DMS114 treated with DMSO at 0.1 percent for 48 hours (cell line): ENCODE data around the gene CHRNA3.
A peak's percentile ranks its signal among the peaks of the same experiment; 100 is the strongest.
"Not testable (repeated sequence)": the region's sequence is repeated elsewhere in the genome, so short reads cannot be mapped to it uniquely, and the experiment has no call there.

Experiments used
- DNase-seq: peaks from one replicate; lab custom pipeline; 2025; ENCODE audit not compliant: unreplicated experiment; lab: John Stamatoyannopoulos, UW

The CHRNA3 gene

GRCh38 chr15:78619022-78619950 lies 1.5 kb downstream of the CHRNA3 start:
- no peak for DNase-seq

GRCh38 chr15:78618490-78618934 lies 2.3 kb downstream of the CHRNA3 start:
- peak; percentile 86 for DNase-seq

- DNase-seq, result no peak
These were observed 2.7 kb downstream of the CHRNA3 start for GRCh38 chr15:78618064-78618463.

GRCh38 chr15:78617516-78617915 lies 3.3 kb downstream of the CHRNA3 start:
- no peak for DNase-seq

- DNase-seq, result no peak
These were observed 3.7 kb downstream of the CHRNA3 start for GRCh38 chr15:78617076-78617475.

- no peak for DNase-seq
These were observed 4.3 kb downstream of the CHRNA3 start for GRCh38 chr15:78616506-78616905.

GRCh38 chr15:78615151-78615589 lies 5.6 kb downstream of the CHRNA3 start:
- no peak for DNase-seq

- DNase-seq, result no peak
These were observed 6.8 kb downstream of the CHRNA3 start for GRCh38 chr15:78614021-78614420.

GRCh38 chr15:78609551-78609950 lies 11.2 kb downstream of the CHRNA3 start:
- DNase-seq, result not testable (repeated sequence)

GRCh38 chr15:78605680-78606079 lies 15.1 kb downstream of the CHRNA3 start:
- DNase-seq, result no peak

- no peak for DNase-seq
These were observed 15.6 kb downstream of the CHRNA3 start for GRCh38 chr15:78605201-78605600.

GRCh38 chr15:78604420-78604819 lies 16.4 kb downstream of the CHRNA3 start:
- no peak for DNase-seq

- DNase-seq, result no peak
These were observed 17.3 kb downstream of the CHRNA3 start for GRCh38 chr15:78603467-78603866.

- no peak for DNase-seq
These were observed 21.6 kb downstream of the CHRNA3 start for GRCh38 chr15:78599189-78599588.

- no peak for DNase-seq
These were observed 22.4 kb downstream of the CHRNA3 start for GRCh38 chr15:78598348-78598747.

- no peak for DNase-seq
These were observed 23.2 kb downstream of the CHRNA3 start for GRCh38 chr15:78597583-78597982.

GRCh38 chr15:78574944-78575343 lies 45.9 kb downstream of the CHRNA3 start:
- no peak for DNase-seq

GRCh38 chr15:78573416-78573815 lies 47.4 kb downstream of the CHRNA3 start:
- DNase-seq, result no peak

- no peak for DNase-seq
These were observed 49.4 kb downstream of the CHRNA3 start for GRCh38 chr15:78571382-78571781.

- DNase-seq, result no peak
These were observed 50.1 kb downstream of the CHRNA3 start for GRCh38 chr15:78570710-78571109.

- no peak for DNase-seq
These were observed 53.3 kb downstream of the CHRNA3 start for GRCh38 chr15:78567531-78567930.

GRCh38 chr15:78565951-78566774 lies 54.6 kb downstream of the CHRNA3 start:
- DNase-seq, result peak; percentile 57
